NCI-H2227 (cell line): ENCODE results near the gene PLS1.
"Not testable (repeated sequence)": the region's sequence is repeated elsewhere in the genome, so short reads cannot be mapped to it uniquely, and the experiment has no call there.

Source experiments
- DNase-seq: peaks from one replicate; lab custom pipeline; 2025; ENCODE audit not compliant: unreplicated experiment; lab: John Stamatoyannopoulos, UW

PLS1 gene

DNA sequence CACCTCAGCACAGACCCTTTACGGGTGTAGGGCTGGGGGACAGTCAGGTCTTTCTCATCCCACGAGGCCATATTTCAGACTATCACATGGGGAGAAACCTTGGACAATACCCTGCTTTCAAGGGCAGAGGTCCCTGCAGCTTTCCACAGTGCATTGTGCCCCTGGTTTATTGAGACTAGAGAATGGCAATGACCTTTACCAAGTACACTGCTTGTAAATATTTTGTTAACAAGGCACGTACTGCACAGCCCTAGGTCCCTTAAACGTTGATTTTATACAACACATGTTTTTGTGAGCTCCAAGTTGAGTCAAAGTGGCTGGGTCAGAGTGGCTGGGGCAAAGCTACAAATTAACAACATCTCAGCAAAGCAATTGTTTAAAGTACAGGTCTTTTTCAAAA lies 156.4 kb downstream of the PLS1 start:
- DNase-seq = not testable (repeated sequence)

GRCh38 chr3:142754494-142754893 lies 158.3 kb downstream of the PLS1 start:
- DNase-seq = no peak
